ENCODE data around the gene UBE2J2.
A peak's percentile ranks its signal among the peaks of the same experiment; 100 is the strongest.

The UBE2J2 gene

GRCh38 chr1:1239614-1240347, 33.9 kb downstream of the UBE2J2 start:
- no peak for DNase-seq (ENCODE audit: low read depth)

GRCh38 chr1:1239227-1239613, 34.4 kb downstream of the UBE2J2 start:
- DNase-seq (ENCODE audit: low read depth) = no peak

GRCh38 chr1:1238702-1239178, 34.9 kb downstream of the UBE2J2 start:
- no peak for DNase-seq (ENCODE audit: low read depth)

- DNase-seq (ENCODE audit: low read depth) = no peak
Observed at GRCh38 chr1:1237874-1238701, 35.6 kb downstream of the UBE2J2 start.

GRCh38 chr1:1236945-1237873, 36.4 kb downstream of the UBE2J2 start:
- no peak for DNase-seq (ENCODE audit: low read depth)

GRCh38 chr1:1236176-1236763, 37.4 kb downstream of the UBE2J2 start:
- no peak for DNase-seq (ENCODE audit: low read depth)

- DNase-seq (ENCODE audit: low read depth) = no peak
Observed at GRCh38 chr1:1235016-1235744, 38.5 kb downstream of the UBE2J2 start.

GRCh38 chr1:1234180-1234808, 39.4 kb downstream of the UBE2J2 start:
- DNase-seq (ENCODE audit: low read depth) = no peak

- no peak for DNase-seq (ENCODE audit: low read depth)
Observed at GRCh38 chr1:1233567-1233892, 40.1 kb downstream of the UBE2J2 start.

GRCh38 chr1:1232796-1233566, 40.7 kb downstream of the UBE2J2 start:
- no peak for DNase-seq (ENCODE audit: low read depth)

- peak; percentile 15 for DNase-seq (ENCODE audit: low read depth)
Observed at GRCh38 chr1:1232208-1232795, 41.4 kb downstream of the UBE2J2 start, which contains the start of gene B3GALT6. Gene B3GALT6 (plus strand): TSS chr1:1232237. CDS start chr1:1232279, 42 bp downstream.

GRCh38 chr1:1231400-1232207, 42.0 kb downstream of the UBE2J2 start, which contains the start of gene SDF4:
Gene SDF4 (minus strand): TSS chr1:1232001. CDS start chr1:1228772, 3,229 bp downstream.
- peak; percentile 98 for DNase-seq (ENCODE audit: low read depth)

- peak; percentile 80 for DNase-seq (ENCODE audit: low read depth)
Observed at GRCh38 chr1:1230656-1231399, 42.8 kb downstream of the UBE2J2 start.

GRCh38 chr1:1229770-1230169, 43.9 kb downstream of the UBE2J2 start:
- DNase-seq (ENCODE audit: low read depth) = no peak

GRCh38 chr1:1228596-1229321, 44.9 kb downstream of the UBE2J2 start:
- no peak for DNase-seq (ENCODE audit: low read depth)

- DNase-seq (ENCODE audit: low read depth) = no peak
Observed at GRCh38 chr1:1228187-1228586, 45.5 kb downstream of the UBE2J2 start.

GRCh38 chr1:1227386-1227785, 46.3 kb downstream of the UBE2J2 start:
- no peak for DNase-seq (ENCODE audit: low read depth)
